Loucy (cell line): ENCODE data around the gene KCNC4.

Source experiments
- H2AFZ ChIP-seq: fragments of 200-600 bp; sonication (generic); 2 replicates; pipeline ENCODE4 v1.6.0; 2016; ENCODE audit warnings: antibody characterized with exemption, mild to moderate bottlenecking, low read length, moderate library complexity
- H3F3A ChIP-seq: fragments of 200-600 bp; 2 replicates; pipeline ENCODE4 v1.6.0; 2016; ENCODE audit warnings: antibody characterized with exemption, low read depth, mild to moderate bottlenecking
- H3K27me3 ChIP-seq: fragments of 200-600 bp; sonication (generic); 2 replicates; pipeline ENCODE4 v1.6.1; 2014; ENCODE audit warnings: low read length, mild to moderate bottlenecking; ENCODE audit not compliant: insufficient read depth, poor library complexity, severe bottlenecking
- H3K36me3 ChIP-seq: fragments of 200-600 bp; sonication (generic); 2 replicates; pipeline ENCODE4 v1.6.1; 2016; ENCODE audit warnings: low read length; ENCODE audit not compliant: insufficient read depth
- H3K4me1 ChIP-seq: fragments of 200-600 bp; sonication (generic); 2 replicates; pipeline ENCODE4 v1.5.1; 2014; ENCODE audit warnings: low read length, mild to moderate bottlenecking; ENCODE audit not compliant: insufficient read depth, poor library complexity, severe bottlenecking
- H3K4me2 ChIP-seq: fragments of 200-600 bp; sonication (generic); 2 replicates; pipeline ENCODE4 v1.6.0; 2014; ENCODE audit warnings: antibody characterized with exemption, low read length, low read depth, mild to moderate bottlenecking; ENCODE audit not compliant: poor library complexity, severe bottlenecking
- H3K4me3 ChIP-seq: fragments of 200-600 bp; sonication (generic); 2 replicates; pipeline ENCODE4 v1.5.1; 2014; ENCODE audit warnings: low read length, mild to moderate bottlenecking, mixed read lengths; ENCODE audit not compliant: poor library complexity, severe bottlenecking
- H3K79me2 ChIP-seq: fragments of 200-600 bp; sonication (generic); 2 replicates; pipeline ENCODE4 v1.6.1; 2014; ENCODE audit warnings: low read length; ENCODE audit not compliant: insufficient read depth
- H3K9ac ChIP-seq: fragments of 200-600 bp; sonication (generic); 2 replicates; pipeline ENCODE4 v1.6.0; 2014; ENCODE audit warnings: mild to moderate bottlenecking, low read depth, low read length, moderate library complexity; ENCODE audit not compliant: poor library complexity, severe bottlenecking
- H3K9me2 ChIP-seq: fragments of 200-600 bp; sonication (generic); replicated peaks from 2 replicates; pipeline ENCODE4 v1.6.1; 2016; ENCODE audit warnings: low read depth, low read length, mixed read lengths
- H3K9me3 ChIP-seq: fragments of 200-600 bp; sonication (generic); 2 replicates; pipeline ENCODE4 v1.6.1; 2014; ENCODE audit warnings: mild to moderate bottlenecking, antibody characterized with exemption, low read length, low read depth; ENCODE audit not compliant: insufficient read depth
- H4K20me1 ChIP-seq: fragments of 200-600 bp; sonication (generic); 2 replicates; pipeline ENCODE4 v1.6.0; 2014; ENCODE audit warnings: antibody characterized with exemption, low read length, mild to moderate bottlenecking; ENCODE audit not compliant: insufficient read depth, poor library complexity, severe bottlenecking
- EZH2phosphoT487 ChIP-seq: fragments of 200-600 bp; IDR thresholded peaks from 2 replicates; pipeline ENCODE4 v1.6.1; 2018; ENCODE audit warnings: antibody characterized with exemption, mild to moderate bottlenecking, moderate library complexity, borderline replicate concordance
- TF ChIP-seq, protein P1 (sequence below): fragments of 200-600 bp; sonication (generic); conservative IDR thresholded peaks from 2 replicates; pipeline ENCODE4 v1.5.1; 2014; ENCODE audit warnings: mild to moderate bottlenecking, antibody characterized with exemption, low read length

The KCNC4 gene

DNA sequence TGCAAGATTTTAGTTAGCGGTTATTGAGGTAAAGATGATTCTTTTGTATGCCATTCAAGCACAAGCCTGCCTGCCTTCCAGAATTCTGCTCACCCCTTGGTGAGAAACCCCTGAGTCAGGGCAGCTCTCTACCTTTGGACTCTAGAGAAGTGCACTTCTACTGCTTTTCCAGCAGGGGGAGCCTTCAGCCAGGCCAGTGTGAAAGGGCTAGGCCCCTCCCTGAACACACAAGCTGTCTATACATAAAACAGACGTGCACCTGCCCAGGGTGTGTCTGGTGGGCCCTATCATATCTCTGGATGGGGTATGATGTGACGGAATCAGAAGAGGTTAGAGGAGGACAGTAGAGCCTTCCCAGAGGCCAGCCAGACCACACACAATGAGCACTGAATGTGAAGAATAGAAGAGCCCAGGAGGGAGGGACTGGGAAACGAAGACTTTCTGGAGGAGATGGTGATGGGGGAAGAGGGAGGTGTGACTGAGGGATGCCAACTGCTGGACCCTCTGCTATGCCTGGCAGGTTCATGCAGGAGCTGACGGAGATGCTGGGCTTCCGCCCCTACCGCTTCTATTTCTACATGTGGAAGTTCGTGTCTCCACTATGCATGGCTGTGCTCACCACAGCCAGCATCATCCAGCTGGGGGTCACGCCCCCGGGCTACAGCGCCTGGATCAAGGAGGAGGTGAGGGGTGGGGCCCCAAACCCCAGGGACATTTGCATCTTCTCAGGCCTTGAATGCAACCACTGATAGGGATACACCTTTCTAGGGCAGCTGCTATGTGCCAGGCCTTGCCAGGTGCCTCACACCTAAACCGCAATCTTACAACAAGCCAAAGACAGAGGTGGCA lies 13.0 kb upstream of the KCNC4 start:
- Histone ChIP-seq H2AFZ (no peak overlapping the region), H3K9ac (no peak overlapping the region), H3K27me3 (no peaks in the 10 kb centered on the region), H3K9me3 (no peaks in the 10 kb centered on the region), H3K4me2 (no peak overlapping the region), H3K79me2 (no peaks in the 10 kb centered on the region), H4K20me1 (no peaks in the 10 kb centered on the region), H3K4me1 (no peaks in the 10 kb centered on the region), H3K36me3 (no peaks in the 10 kb centered on the region), H3K9me2 (no peaks in the 10 kb centered on the region), H3K4me3 (no peak overlapping the region), H3F3A (no peaks in the 10 kb centered on the region)
- TF ChIP-seq, protein P1, sequence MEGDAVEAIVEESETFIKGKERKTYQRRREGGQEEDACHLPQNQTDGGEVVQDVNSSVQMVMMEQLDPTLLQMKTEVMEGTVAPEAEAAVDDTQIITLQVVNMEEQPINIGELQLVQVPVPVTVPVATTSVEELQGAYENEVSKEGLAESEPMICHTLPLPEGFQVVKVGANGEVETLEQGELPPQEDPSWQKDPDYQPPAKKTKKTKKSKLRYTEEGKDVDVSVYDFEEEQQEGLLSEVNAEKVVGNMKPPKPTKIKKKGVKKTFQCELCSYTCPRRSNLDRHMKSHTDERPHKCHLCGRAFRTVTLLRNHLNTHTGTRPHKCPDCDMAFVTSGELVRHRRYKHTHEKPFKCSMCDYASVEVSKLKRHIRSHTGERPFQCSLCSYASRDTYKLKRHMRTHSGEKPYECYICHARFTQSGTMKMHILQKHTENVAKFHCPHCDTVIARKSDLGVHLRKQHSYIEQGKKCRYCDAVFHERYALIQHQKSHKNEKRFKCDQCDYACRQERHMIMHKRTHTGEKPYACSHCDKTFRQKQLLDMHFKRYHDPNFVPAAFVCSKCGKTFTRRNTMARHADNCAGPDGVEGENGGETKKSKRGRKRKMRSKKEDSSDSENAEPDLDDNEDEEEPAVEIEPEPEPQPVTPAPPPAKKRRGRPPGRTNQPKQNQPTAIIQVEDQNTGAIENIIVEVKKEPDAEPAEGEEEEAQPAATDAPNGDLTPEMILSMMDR = peak; percentile 96
- no peak for TF ChIP-seq EZH2phosphoT487

DNA sequence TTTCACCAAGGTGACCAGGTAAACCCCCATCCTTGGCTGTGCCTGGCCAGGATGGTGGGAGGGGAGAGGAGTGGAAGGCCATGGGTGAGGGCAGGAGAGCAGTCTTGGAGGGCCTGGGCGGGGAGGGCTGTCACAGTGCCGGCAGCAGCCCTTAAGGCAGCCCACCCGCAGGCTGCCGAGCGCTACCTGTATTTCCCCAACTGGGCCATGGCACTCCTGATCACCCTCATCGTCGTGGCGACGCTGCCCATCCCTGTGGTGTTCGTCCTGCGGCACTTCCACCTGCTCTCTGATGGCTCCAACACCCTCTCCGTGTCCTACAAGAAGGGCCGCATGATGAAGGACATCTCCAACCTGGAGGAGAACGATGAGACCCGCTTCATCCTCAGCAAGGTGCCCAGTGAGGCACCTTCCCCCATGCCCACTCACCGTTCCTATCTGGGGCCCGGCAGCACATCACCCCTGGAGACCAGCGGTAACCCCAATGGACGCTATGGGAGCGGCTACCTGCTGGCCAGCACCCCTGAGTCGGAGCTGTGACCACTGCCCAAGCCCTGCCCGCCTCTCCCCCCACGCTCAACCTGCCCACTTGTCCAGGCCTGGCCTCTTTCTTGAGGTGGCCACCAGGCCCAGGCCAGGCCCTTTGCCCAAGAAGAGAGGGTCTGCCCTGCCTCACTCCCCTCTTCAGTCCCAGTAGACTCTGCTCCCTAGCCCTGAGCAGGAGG lies 12.0 kb upstream of the KCNC4 start:
- Histone ChIP-seq H3K27me3 (no peaks in the 10 kb centered on the region), H3K79me2 (no peaks in the 10 kb centered on the region), H4K20me1 (no peaks in the 10 kb centered on the region), H3K9me2 (no peaks in the 10 kb centered on the region), H2AFZ (no peak overlapping the region), H3K4me2 (no peak overlapping the region), H3F3A (no peaks in the 10 kb centered on the region), H3K4me1 (peaks cover under 1% of the 10 kb centered on the region), H3K36me3 (no peaks in the 10 kb centered on the region), H3K9ac (no peak overlapping the region), H3K4me3 (no peak overlapping the region), H3K9me3 (no peaks in the 10 kb centered on the region)
- TF ChIP-seq, protein P1 = no peak
- no peak for TF ChIP-seq EZH2phosphoT487

DNA sequence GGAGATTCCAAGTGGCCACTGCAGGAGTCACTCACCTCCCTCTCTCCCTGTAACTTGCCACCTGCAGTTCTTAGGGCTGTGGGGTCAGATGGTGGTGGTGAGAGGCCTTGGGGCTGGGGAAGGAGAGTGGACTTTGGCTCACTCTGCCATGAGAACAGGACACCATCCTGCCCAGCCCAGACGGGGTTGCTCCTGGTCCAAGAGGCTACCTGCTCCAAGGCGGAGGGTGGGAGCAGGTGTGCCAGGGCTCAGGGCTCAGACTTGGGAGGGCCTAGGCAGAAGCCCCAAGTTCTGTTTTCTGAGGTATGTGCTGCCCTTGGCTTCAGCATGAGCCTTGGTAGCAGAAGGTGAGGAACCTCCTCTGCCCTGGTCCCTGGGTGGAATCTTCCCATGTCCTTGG lies 11.4 kb upstream of the KCNC4 start:
- Histone ChIP-seq H4K20me1 (no peaks in the 10 kb centered on the region), H3K79me2 (no peaks in the 10 kb centered on the region), H3K36me3 (no peaks in the 10 kb centered on the region), H3K9ac (no peak overlapping the region), H3K4me2 (no peak overlapping the region), H3K27me3 (no peaks in the 10 kb centered on the region), H3K9me3 (no peaks in the 10 kb centered on the region), H3K4me1 (peaks cover 5% of the 10 kb centered on the region), H3K9me2 (no peaks in the 10 kb centered on the region), H3F3A (no peaks in the 10 kb centered on the region), H3K4me3 (no peak overlapping the region), H2AFZ (no peak overlapping the region)
- TF ChIP-seq EZH2phosphoT487 = no peak
- TF ChIP-seq, protein P1 = no peak
